Retinal pigment epithelial cell (primary cell): Measurements from ENCODE around the gene C18orf32.
"Not testable (repeated sequence)": the region's sequence is repeated elsewhere in the genome, so short reads cannot be mapped to it uniquely, and the experiment has no call there.

Experiments
- DNase-seq: peaks from one replicate; pipeline ENCODE4 v3.0.0-alpha.2; 2010; ENCODE audit warnings: low read depth
- H3K4me3 ChIP-seq: 2 replicates; pipeline ENCODE4 v1.5.1; 2011; ENCODE audit warnings: mild to moderate bottlenecking, low read length, control low read depth, moderate library complexity
- CTCF ChIP-seq: conservative IDR thresholded peaks from 2 replicates; pipeline ENCODE4 v1.5.1; 2011; ENCODE audit warnings: low read depth, low read length, control low read depth, inconsistent platforms

The C18orf32 gene

DNA sequence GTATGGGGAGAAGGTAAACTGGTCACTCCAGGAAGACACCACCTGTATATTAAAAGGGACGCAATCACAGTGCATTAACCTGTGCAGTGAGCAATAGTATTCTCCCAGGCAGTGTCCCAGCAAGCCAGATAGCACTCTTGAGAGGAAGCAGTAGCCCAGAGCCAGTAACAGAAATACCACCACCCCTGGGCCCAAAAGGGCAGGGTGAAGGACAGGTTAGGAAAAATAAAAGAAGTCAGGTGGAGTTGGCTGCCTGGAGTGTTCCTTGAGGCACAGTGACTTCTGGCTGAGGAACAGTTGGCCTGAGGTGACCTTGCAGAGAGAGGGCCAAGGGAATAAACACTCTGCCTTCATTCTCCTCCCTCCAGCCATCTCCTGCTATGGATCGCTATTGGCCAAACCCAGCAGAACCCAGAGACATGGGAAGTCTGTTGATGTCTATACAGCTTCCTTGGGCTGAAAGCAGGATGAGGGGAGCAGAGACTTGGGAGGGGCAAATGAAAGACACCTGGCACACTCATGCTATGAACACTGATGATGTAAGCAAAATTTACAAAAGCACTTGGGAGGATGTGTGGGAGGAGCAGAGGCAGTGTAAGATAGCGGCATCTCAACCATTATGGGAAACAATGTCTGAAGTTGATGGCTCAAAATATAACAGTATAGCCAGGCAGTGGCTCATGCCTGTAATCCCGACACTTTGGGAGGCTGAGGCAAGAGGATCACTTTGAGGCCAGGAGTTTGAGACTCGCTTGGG is 7.5 kb downstream of the C18orf32 start:
- no peak for TF ChIP-seq CTCF
- no peak for DNase-seq
- H3K4me3 ChIP-seq, result no peak overlapping the region

DNA sequence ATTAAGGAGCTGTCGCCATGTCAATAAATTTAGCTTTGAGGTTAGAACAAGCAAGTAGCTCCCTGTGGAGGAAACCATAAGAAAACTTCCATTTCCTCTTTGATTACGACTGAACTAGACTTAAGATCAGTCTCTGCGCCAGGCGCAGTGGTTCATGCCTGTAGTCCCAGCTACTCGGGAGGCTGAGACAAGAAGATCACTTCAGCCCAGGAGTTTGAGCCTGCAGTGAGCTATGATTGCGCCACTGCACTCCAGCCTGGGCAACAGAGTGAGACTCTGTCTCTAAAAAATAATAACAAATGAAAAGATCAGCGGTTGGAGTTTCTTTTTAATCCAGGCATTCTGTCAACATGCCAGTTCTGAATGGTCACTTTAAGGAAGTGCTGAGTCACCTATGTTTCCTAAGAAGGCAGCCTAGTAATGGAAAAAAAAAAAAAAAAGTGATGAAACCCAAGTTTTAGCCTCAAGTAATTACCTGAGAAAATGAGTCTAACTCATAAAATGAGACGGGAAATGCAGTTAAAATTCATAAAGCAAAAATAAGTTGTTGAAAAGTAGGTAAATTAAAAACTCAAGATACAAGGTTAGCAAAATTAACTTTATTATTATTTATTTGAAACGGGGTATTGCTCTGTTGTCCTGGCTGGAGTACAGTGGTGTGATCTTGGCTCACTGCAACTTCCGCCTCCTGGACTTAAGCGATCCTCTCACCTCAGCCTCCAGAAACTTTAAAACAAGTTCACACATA is 10.2 kb downstream of the C18orf32 start:
- no peak for TF ChIP-seq CTCF
- no peak overlapping the region for H3K4me3 ChIP-seq
- peak; percentile 78 for DNase-seq

DNA sequence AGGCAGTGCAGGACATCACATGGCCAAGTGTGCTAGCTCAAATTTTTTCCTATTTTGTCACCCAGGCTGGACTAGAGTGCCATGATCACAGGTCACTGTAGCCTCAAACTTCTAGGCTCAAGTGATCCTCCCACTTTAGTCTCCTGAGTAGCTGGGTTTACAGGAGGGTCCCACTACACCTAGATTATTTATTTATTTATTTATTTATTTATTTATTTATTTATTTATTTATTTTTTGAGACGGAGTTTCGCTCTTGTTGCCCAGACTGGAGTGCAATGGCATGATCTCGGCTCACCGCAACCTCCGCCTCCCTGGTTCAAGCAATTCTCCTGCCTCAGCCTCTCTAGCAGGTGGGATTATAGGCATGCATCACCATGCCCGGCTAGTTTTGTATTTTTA is 12.1 kb downstream of the C18orf32 start:
- DNase-seq, H3K4me3 ChIP-seq: not testable (repeated sequence)

DNA sequence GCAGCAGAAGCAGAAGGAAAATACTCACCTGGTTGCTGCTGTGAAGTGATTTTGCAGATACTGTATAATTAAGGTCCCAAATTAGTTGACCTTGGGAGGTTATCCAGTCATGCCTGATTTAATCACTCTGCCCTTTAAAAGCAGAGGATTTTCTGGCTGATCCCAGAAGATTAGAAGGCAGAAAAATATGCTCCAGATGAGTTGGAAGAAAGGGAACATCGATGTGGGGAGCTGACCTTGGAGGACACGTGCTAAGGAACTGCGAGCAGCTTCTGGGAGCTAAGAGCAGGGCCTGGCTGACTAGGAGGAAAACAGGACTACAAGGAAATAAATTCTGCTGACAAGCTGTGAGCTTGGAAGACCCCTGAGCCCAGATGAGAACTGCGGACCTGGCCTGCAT is 13.3 kb downstream of the C18orf32 start:
- no peak for DNase-seq
- no peak overlapping the region for H3K4me3 ChIP-seq
- no peak for TF ChIP-seq CTCF

GRCh38 chr18:49472459-49472858 is 14.6 kb downstream of the C18orf32 start:
- H3K4me3 ChIP-seq, result no peak overlapping the region
- TF ChIP-seq CTCF, result no peak

DNA sequence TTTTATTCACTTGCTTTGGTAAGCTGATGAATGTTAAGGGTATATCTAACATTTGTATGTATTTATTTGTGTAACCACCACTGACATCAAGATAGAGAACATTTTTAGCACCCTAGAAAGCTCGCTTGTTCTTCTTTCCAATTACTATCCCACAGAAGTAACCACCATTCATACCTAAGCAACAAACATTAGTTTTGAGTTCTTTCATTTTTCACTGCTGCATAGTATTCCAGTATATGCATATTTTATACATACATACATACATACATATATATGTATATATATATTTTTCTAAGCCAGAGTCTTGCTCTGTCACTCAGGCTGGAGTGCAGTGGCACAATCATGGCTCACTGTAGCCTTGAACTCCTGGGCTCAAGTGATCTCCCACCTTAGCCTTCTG is 15.5 kb downstream of the C18orf32 start:
- no peak for DNase-seq
- H3K4me3 ChIP-seq, result no peak overlapping the region
- no peak for TF ChIP-seq CTCF

More at GRCh38 chr18:49472459-49472858, 14.6 kb downstream of the C18orf32 start:
- no peak for DNase-seq

DNA sequence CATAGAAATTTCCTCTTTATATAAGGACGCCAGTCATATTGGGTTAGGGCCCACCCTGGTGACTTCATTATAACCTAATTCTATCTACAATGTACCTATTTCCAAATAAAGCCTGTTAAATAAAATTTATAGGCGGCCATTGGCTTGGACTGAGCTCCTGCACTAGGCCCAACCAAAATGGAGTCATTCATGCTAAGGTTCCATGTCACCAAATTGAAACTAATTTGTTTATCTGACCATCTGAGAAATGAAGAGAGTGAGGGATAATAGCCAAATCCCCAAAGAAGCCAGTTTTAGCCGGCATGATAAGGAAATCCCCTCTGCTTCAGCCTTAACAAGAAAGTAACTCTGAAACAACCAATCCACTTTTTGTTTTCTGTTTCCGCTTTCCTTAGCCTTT is 19.4 kb downstream of the C18orf32 start:
- no peak overlapping the region for H3K4me3 ChIP-seq
- no peak for DNase-seq
- no peak for TF ChIP-seq CTCF
